IMR-90 (cell line): Measurements from ENCODE around the gene KRTAP12-3. TPM values are rescaled to one million over a fixed set of nuclear protein-coding genes. Genes with fewer than 3 reads are reported as not detected.

Experiments used
- ATAC-seq: fragments of 200-7000 bp; cut with Tn5 transposase; 2 replicates; pipeline ENCODE4 v1.9.1; 2020; ENCODE audit warnings: low read depth, mild to moderate bottlenecking, moderate library complexity
- BruUV-seq: library from RNA; stranded (reverse); fragments of 400-500 nt; replicated peaks from 2 replicates; lab custom pipeline; 2021; lab: Mats Ljungman, UMichigan
- CTCF ChIA-PET: fragments of 300-600 bp; formaldehyde crosslinking; extraction: SDS; loops from one replicate; lab custom pipeline; 2021; ENCODE audit warnings: antibody characterized with exemption; lab: Yijun Ruan, JAX
- POLR2A ChIA-PET: fragments of 300-600 bp; sonication (Branson Sonifier 250); formaldehyde crosslinking; loops from one replicate; lab custom pipeline; 2022; ENCODE audit warnings: antibody characterized with exemption; ENCODE audit not compliant: unreplicated experiment; lab: Charles Lee
- DNase-seq: peaks from one replicate; pipeline ENCODE4 v3.0.0; 2013
- H2AFZ ChIP-seq: replicated peaks from 2 replicates; pipeline ENCODE3; 2013; ENCODE audit warnings: low read length, mild to moderate bottlenecking; ENCODE audit not compliant: poor library complexity
- H2AK5ac ChIP-seq: 2 replicates; pipeline ENCODE4 v1.6.1; 2013; ENCODE audit warnings: low read depth, low read length, inconsistent platforms
- H2AK9ac ChIP-seq: replicated peaks from 2 replicates; pipeline ENCODE3; 2013; ENCODE audit warnings: mild to moderate bottlenecking, low read depth, low read length, moderate library complexity; ENCODE audit not compliant: poor library complexity
- H2BK120ac ChIP-seq: 2 replicates; pipeline ENCODE4 v1.6.1; 2013; ENCODE audit warnings: low read depth, low read length, inconsistent platforms
- H2BK15ac ChIP-seq: 3 replicates; pipeline ENCODE4 v1.6.1; 2013; ENCODE audit warnings: low read depth, low read length, inconsistent platforms
- H2BK20ac ChIP-seq: 2 replicates; pipeline ENCODE4 v1.6.1; 2013; ENCODE audit warnings: low read depth, mild to moderate bottlenecking, inconsistent platforms, low read length, moderate library complexity
- H2BK5ac ChIP-seq: 2 replicates; pipeline ENCODE4 v1.6.1; 2013; ENCODE audit warnings: mild to moderate bottlenecking, low read depth, low read length, inconsistent platforms; ENCODE audit not compliant: poor library complexity, severe bottlenecking
- H3K14ac ChIP-seq: replicated peaks from 2 replicates; pipeline ENCODE4 v1.6.1; 2013; ENCODE audit warnings: low read depth, low read length, inconsistent platforms
- H3K18ac ChIP-seq: 2 replicates; pipeline ENCODE4 v1.6.1; 2013; ENCODE audit warnings: low read depth, low read length, control low read depth
- H3K23ac ChIP-seq: 2 replicates; pipeline ENCODE4 v1.6.1; 2013; ENCODE audit warnings: low read depth, low read length, inconsistent platforms
- H3K27ac ChIP-seq: 2 replicates; pipeline ENCODE4 v1.5.1; 2013; ENCODE audit warnings: mild to moderate bottlenecking, control low read depth, low read length; ENCODE audit not compliant: insufficient read depth
- H3K27me3 ChIP-seq: 2 replicates; pipeline ENCODE4 v1.6.1; 2013; ENCODE audit warnings: low read length; ENCODE audit not compliant: control insufficient read depth, insufficient read depth
- H3K36me3 ChIP-seq: 2 replicates; pipeline ENCODE4 v1.6.1; 2013; ENCODE audit warnings: low read length, mixed read lengths; ENCODE audit not compliant: control insufficient read depth, insufficient read depth
- H3K4ac ChIP-seq: 2 replicates; pipeline ENCODE4 v1.6.1; 2013; ENCODE audit warnings: low read depth, low read length, inconsistent platforms
- H3K4me1 ChIP-seq: 2 replicates; pipeline ENCODE4 v1.6.1; 2013; ENCODE audit warnings: low read length, mixed read lengths; ENCODE audit not compliant: control insufficient read depth, insufficient read depth
- H3K4me2 ChIP-seq: 2 replicates; pipeline ENCODE4 v1.6.1; 2013; ENCODE audit warnings: low read depth, mild to moderate bottlenecking, control low read depth, low read length, moderate library complexity
- H3K4me3 ChIP-seq: 2 replicates; pipeline ENCODE4 v1.5.1; 2013; ENCODE audit warnings: low read depth, mild to moderate bottlenecking, control low read depth, low read length, moderate library complexity; ENCODE audit not compliant: insufficient read depth
- H3K56ac ChIP-seq: 2 replicates; pipeline ENCODE4 v1.6.1; 2013; ENCODE audit warnings: low read length, inconsistent platforms; ENCODE audit not compliant: insufficient read depth; ENCODE audit errors: extremely low read depth
- H3K79me1 ChIP-seq, 2 experiments: 2 replicates each; pipeline ENCODE4 v1.6.1; 2013; ENCODE audit warnings: low read length in 2 of 2, inconsistent platforms in 1 of 2, low read depth in 1 of 2
- H3K9ac ChIP-seq: 2 replicates; pipeline ENCODE4 v1.6.1; 2013; ENCODE audit warnings: low read depth, low read length, control low read depth
- H3K9me1 ChIP-seq: 2 replicates; pipeline ENCODE4 v1.6.1; 2013; ENCODE audit warnings: low read length, inconsistent platforms; ENCODE audit not compliant: insufficient read depth
- H3K9me3 ChIP-seq: 2 replicates; pipeline ENCODE4 v1.6.1; 2013; ENCODE audit warnings: low read length; ENCODE audit not compliant: control insufficient read depth, insufficient read depth
- H4K20me1 ChIP-seq: 2 replicates; pipeline ENCODE4 v1.6.1; 2013; ENCODE audit warnings: low read length, inconsistent platforms; ENCODE audit not compliant: insufficient read depth
- H4K5ac ChIP-seq: 2 replicates; pipeline ENCODE4 v1.6.1; 2013; ENCODE audit warnings: mild to moderate bottlenecking, low read depth, low read length, control low read depth
- H4K8ac ChIP-seq, 2 experiments: 2 replicates each; pipeline ENCODE4 v1.6.1; 2013; ENCODE audit warnings: low read depth in 2 of 2, low read length in 2 of 2, control low read depth in 1 of 2, inconsistent platforms in 1 of 2
- H4K91ac ChIP-seq: 2 replicates; pipeline ENCODE4 v1.6.1; 2013; ENCODE audit warnings: low read depth, low read length, inconsistent platforms; ENCODE audit not compliant: insufficient read depth
- BHLHE40 ChIP-seq: fragments of 150-350 bp; IDR thresholded peaks from 2 replicates; pipeline ENCODE4 v1.6.1; 2016; ENCODE audit warnings: mild to moderate bottlenecking, low read depth, low read length
- CEBPB ChIP-seq: IDR thresholded peaks from 2 replicates; pipeline ENCODE4 v1.6.1; 2012; ENCODE audit warnings: low read depth, low read length, improper control_type of control experiment
- CHD1 ChIP-seq: IDR thresholded peaks from 2 replicates; pipeline ENCODE4 v1.6.1; 2012; ENCODE audit warnings: low read depth, low read length, improper control_type of control experiment
- FOS ChIP-seq: fragments of 150-350 bp; IDR thresholded peaks from 2 replicates; pipeline ENCODE4 v1.6.1; 2016; ENCODE audit warnings: low read depth, low read length
- MAZ ChIP-seq: IDR thresholded peaks from 2 replicates; pipeline ENCODE4 v1.6.1; 2012; ENCODE audit warnings: low read depth, mild to moderate bottlenecking, low read length, improper control_type of control experiment, moderate library complexity, borderline replicate concordance
- MXI1 ChIP-seq: IDR thresholded peaks from 2 replicates; pipeline ENCODE4 v1.6.1; 2012; ENCODE audit warnings: low read depth, mild to moderate bottlenecking, low read length, moderate library complexity, borderline replicate concordance
- NFE2L2 ChIP-seq: fragments of 150-350 bp; IDR thresholded peaks from 2 replicates; pipeline ENCODE4 v1.6.1; 2016; ENCODE audit warnings: low read depth, mild to moderate bottlenecking, low read length
- POLR2A ChIP-seq: IDR thresholded peaks from 2 replicates; pipeline ENCODE4 v1.6.1; 2012; ENCODE audit warnings: mild to moderate bottlenecking, low read depth, low read length
- RAD21 ChIP-seq: IDR thresholded peaks from 2 replicates; pipeline ENCODE4 v1.6.1; 2012; ENCODE audit warnings: low read length, improper control_type of control experiment
- RCOR1 ChIP-seq: IDR thresholded peaks from 2 replicates; pipeline ENCODE4 v1.6.1; 2012; ENCODE audit warnings: mild to moderate bottlenecking, low read length, improper control_type of control experiment; ENCODE audit not compliant: insufficient replicate concordance
- RFX5 ChIP-seq: IDR thresholded peaks from 2 replicates; pipeline ENCODE4 v1.8.0; 2012; ENCODE audit warnings: low read depth, mild to moderate bottlenecking, low read length, moderate library complexity
- SMC3 ChIP-seq: fragments of 150-350 bp; IDR thresholded peaks from 2 replicates; pipeline ENCODE4 v1.6.1; 2016; ENCODE audit warnings: low read depth, mild to moderate bottlenecking, antibody characterized with exemption, low read length, moderate library complexity
- WGBS, 2 experiments: methylation state at CpG; one replicate each; pipeline versions ENCODE4 v1.1.5 to v1.1.7; 2013; ENCODE audit warnings: missing lambda C conversion rate in 2 of 2; ENCODE audit not compliant: insufficient read length in 1 of 2; ENCODE audit errors: extremely low coverage in 2 of 2; 5-methylcytosine and 5-hydroxymethylcytosine counted together
- dilution Hi-C: fragments of 300-500 bp; cut with HindIII; formaldehyde crosslinking; loops from one replicate; pipeline ENCODE4 v1.14.3; 2018; ENCODE audit warnings: low sequenced_read_pairs; ENCODE audit not compliant: unreplicated experiment
- in situ Hi-C: fragments of 300-500 bp; cut with MboI; formaldehyde crosslinking; loops from 3 replicates; pipeline ENCODE4 v1.14.3; 2019; ENCODE audit warnings: low sequenced_read_pairs, inconsistent platforms, mixed read lengths
- intact Hi-C: fragments of 100-400 bp; cut with micrococcal nuclease; formaldehyde crosslinking; loops from 2 replicates; pipeline ENCODE4 v1.10.0; 2022
- polyA plus RNA-seq, 3 experiments: library from polyadenylated mRNA; depleted of rRNA; stranded (reverse); fragments of >200 nt; gene quantifications; 2 replicates each; pipeline ENCODE4 v1.2.3, GENCODE V29; 2012; ENCODE audit warnings: low replicate concordance in 1 of 3
- total RNA-seq: library from RNA; depleted of rRNA; stranded (reverse); fragments of >200 nt; gene quantifications from 2 replicates; pipeline ENCODE4 v1.2.3, GENCODE V29; 2012
- TF ChIP-seq, protein P1 (sequence below): fragments of 150-350 bp; IDR thresholded peaks from 2 replicates; pipeline ENCODE4 v1.6.1; 2017; ENCODE audit warnings: mild to moderate bottlenecking, antibody characterized with exemption, low read length, low read depth
- TF ChIP-seq, protein P2 (sequence below): conservative IDR thresholded peaks from 2 replicates; pipeline ENCODE4 v1.5.1; 2012; ENCODE audit warnings: mild to moderate bottlenecking, low read depth, low read length, improper control_type of control experiment
- TF ChIP-seq, protein P3 (sequence below): fragments of 150-350 bp; IDR thresholded peaks from 2 replicates; pipeline ENCODE4 v1.6.1; 2016; ENCODE audit warnings: low read depth, mild to moderate bottlenecking, low read length, moderate library complexity, borderline replicate concordance

Gene KRTAP12-3
- total and polyA plus RNA-seq, 2 of the 4 experiments (the other 2 are of a cell fraction): not detected

DNA sequence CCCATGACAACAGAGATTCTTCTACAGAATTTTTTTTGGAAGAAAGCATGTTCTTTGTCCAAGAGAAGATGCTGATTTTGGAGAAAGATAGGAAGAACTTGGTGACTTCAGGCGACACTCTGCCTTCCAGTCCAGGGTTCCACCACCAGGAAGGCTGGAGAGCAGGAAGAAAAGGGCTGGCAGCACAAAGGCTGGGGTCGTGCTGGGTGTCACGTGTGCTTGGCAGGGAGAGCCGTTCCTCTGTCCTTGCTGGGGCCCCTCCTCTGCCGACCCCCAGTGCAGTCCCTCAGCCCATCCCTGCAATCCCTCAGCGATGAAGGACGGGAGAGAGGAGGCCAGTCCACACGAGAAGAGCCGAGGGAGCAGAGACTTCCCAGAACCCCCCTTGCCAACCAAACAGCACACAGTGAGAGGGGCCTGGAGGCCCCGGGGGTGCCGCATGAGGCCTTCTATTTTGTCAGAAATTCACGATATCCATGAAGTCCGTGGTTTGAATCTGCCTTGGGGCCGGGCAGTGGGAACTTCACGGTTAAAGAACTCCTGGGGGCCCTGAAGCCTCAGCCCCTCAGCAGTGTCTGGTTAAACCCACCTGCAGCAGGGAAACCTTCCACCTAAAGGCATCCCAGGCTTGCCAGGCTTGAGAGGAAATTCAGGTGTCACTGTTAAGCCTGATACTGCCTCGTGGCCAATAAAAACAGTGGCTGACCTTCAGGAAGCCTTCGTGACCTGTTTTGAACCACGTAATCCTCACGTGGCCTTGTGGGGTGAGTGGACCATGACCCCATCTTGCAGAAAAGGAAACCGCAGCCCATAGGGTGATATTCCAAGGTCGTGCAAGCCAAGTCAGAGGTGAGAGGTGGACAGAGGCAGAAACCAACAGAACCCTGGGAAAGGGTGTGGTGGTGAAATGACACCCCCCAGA, 42.6 kb downstream of the KRTAP12-3 start:
- Histone ChIP-seq H3K9ac (no peak overlapping the region), H2AK9ac (no peak overlapping the region), H3K9me3 (no peaks in the 10 kb centered on the region), H2AK5ac (no peak overlapping the region), H3K27ac (no peak overlapping the region), H4K20me1 (no peaks in the 10 kb centered on the region), H3K27me3 (peaks cover 68% of the 10 kb centered on the region), H3K23ac (no peak overlapping the region), H2BK20ac (no peak overlapping the region), H2BK5ac (no peak overlapping the region), H3K4me3 (no peak overlapping the region), H2BK120ac (no peak overlapping the region), H3K56ac (no peak overlapping the region), H4K8ac (no peak overlapping the region), H3K4ac (no peak overlapping the region), H4K91ac (no peak overlapping the region), H3K9me1 (no peaks in the 10 kb centered on the region), H3K14ac (no peak overlapping the region), H3K4me1 (no peaks in the 10 kb centered on the region), H3K18ac (no peak overlapping the region), H2AFZ (no peak overlapping the region), H3K79me1 (no peaks in the 10 kb centered on the region), H4K5ac (no peak overlapping the region), H3K36me3 (no peaks in the 10 kb centered on the region), H3K4me2 (no peak overlapping the region), H2BK15ac (no peak overlapping the region)
- no peak for ATAC-seq
- ChIA-PET CTCF (no interaction called here), POLR2A (no interaction called here)
- intact Hi-C loops: no loop called here
- in situ Hi-C loops: no loop called here
- 42% methylated on average over 7 of the region's 21 CpGs; no CpG with 5 or more reads in 1 of the 2 experiments for WGBS, 2 experiments
- no peak for DNase-seq
- no TSS peak for BruUV-seq
- dilution Hi-C loops: no loop called here
- TF ChIP-seq NFE2L2: no peak
- no peak for TF ChIP-seq MXI1
- TF ChIP-seq, protein P1, sequence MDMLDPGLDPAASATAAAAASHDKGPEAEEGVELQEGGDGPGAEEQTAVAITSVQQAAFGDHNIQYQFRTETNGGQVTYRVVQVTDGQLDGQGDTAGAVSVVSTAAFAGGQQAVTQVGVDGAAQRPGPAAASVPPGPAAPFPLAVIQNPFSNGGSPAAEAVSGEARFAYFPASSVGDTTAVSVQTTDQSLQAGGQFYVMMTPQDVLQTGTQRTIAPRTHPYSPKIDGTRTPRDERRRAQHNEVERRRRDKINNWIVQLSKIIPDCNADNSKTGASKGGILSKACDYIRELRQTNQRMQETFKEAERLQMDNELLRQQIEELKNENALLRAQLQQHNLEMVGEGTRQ: no peak
- TF ChIP-seq POLR2A: no peak
- TF ChIP-seq FOS: no peak
- TF ChIP-seq CEBPB: no peak
- TF ChIP-seq SMC3: no peak
- no peak for TF ChIP-seq RAD21
- no peak for TF ChIP-seq MAZ
- TF ChIP-seq, protein P2, sequence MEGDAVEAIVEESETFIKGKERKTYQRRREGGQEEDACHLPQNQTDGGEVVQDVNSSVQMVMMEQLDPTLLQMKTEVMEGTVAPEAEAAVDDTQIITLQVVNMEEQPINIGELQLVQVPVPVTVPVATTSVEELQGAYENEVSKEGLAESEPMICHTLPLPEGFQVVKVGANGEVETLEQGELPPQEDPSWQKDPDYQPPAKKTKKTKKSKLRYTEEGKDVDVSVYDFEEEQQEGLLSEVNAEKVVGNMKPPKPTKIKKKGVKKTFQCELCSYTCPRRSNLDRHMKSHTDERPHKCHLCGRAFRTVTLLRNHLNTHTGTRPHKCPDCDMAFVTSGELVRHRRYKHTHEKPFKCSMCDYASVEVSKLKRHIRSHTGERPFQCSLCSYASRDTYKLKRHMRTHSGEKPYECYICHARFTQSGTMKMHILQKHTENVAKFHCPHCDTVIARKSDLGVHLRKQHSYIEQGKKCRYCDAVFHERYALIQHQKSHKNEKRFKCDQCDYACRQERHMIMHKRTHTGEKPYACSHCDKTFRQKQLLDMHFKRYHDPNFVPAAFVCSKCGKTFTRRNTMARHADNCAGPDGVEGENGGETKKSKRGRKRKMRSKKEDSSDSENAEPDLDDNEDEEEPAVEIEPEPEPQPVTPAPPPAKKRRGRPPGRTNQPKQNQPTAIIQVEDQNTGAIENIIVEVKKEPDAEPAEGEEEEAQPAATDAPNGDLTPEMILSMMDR: no peak
- TF ChIP-seq, protein P3, sequence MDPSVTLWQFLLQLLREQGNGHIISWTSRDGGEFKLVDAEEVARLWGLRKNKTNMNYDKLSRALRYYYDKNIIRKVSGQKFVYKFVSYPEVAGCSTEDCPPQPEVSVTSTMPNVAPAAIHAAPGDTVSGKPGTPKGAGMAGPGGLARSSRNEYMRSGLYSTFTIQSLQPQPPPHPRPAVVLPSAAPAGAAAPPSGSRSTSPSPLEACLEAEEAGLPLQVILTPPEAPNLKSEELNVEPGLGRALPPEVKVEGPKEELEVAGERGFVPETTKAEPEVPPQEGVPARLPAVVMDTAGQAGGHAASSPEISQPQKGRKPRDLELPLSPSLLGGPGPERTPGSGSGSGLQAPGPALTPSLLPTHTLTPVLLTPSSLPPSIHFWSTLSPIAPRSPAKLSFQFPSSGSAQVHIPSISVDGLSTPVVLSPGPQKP: no peak
- no peak for TF ChIP-seq RFX5
- TF ChIP-seq BHLHE40: no peak
- TF ChIP-seq RCOR1: no peak
- TF ChIP-seq CHD1: no peak
